Right renal pelvis (tissue), 4 donors: ENCODE data around the gene CDH5. TPM values are rescaled to one million over a fixed set of nuclear protein-coding genes. Genes with fewer than 3 reads are reported as not detected.
"Not testable (repeated sequence)": the region's sequence is repeated elsewhere in the genome, so short reads cannot be mapped to it uniquely, and the experiment has no call there.

Source experiments
- DNase-seq, 4 donors: peaks; one replicate each; pipeline ENCODE4 v3.0.0-alpha.2; 2013; ENCODE audit warnings: low read depth in 4 of 4, low spot score in 3 of 4, missing footprints in 1 of 4
- polyA plus RNA-seq, 4 donors: library from polyadenylated mRNA; unstranded; fragments of 120-200 nt; gene quantifications; one replicate each; pipeline ENCODE4 v1.2.1, GENCODE V29; 2013; ENCODE audit not compliant: insufficient read length in 4 of 4

The CDH5 gene
- polyA plus RNA-seq, 4 donors, result 65.9 to 74.6 (median 67.1) TPM

DNA sequence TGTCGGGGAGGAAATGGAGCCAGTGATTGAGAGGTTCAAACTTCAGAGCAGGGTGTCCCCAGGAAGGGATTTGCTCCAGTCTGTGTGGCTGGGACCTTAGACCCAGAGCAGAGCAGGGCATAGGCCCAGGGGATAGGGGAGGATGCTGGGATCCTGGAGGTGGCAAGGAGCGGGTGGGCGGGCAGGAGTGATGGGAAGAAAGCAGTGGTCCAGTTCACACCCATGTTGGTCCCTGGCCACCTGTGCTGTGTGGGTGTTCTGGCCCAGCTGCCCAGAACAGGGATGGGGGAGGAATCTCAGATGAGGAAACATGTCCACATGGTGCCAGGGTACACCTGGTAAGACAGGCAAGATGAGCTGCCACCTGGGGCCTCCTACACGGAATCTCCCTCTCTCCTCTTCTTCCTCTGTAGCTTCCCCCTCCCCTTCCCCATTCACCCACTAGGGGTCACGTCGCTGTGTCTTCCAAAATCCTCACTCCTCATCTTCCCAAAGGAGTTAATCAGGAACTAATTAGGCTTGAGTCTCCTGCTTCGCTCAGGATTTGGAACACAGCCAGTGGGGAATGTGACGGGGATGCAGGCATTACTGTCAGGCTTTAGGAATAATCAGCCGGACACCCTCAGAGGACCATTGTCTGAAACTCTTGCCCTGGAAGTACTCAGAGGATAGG lies 62.9 kb downstream of the CDH5 start:
- no peak for DNase-seq

DNA sequence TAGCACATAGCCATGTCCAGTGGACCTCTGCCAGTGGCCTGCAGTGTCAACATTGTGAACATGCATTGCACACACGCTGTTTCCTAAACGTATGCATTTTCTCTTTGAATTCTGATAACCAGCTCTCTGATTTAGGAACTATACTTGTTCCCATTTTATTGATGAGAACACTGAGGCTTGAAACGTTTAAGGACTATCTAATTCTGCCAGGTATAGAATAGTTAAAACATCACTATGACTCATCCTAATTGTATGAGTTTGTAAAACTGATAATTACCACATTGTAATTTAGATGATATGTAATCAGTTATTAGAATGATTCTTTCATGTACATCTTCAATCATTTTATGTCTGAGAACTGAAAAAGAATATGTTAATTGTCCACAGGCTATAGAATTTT lies 63.7 kb downstream of the CDH5 start:
- no peak for DNase-seq

DNA sequence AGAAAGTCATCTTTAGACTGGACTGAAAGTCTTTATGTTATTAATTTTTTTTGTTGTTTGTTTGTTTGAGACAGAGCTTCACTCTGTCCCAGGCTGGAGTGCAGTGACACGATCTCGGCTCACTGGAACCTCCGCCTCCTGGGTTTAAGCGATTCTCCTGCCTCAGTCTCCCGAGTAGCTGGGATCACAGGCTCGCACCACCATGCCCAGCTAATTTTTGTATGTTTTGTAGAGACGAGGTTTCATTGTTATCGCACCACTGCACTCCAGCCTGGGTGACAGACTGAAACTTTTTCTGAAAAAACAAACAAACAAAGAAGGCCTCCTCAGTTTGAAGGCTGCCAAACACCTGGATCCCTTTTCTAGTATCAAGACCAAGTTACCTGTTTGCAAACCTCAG lies 65.3 kb downstream of the CDH5 start:
- no peak for DNase-seq

DNA sequence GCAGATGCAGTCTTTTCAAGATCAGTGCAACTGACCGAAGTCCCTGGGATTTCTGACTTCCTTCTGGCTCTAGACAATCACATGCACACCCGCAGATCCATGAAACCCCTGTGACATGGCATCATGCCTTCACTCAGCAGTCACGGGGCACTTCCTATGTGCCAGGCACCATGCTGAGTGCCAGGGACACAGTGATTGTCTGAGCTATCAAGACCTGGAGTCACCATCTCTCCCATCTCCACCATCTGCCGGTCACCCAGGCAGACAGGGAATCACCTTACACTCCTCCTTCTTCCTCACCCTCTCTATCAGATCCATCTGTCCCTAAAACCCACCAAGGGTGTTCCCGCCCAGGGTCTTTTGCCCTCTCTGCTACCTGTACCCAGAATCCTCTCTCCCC lies 65.9 kb downstream of the CDH5 start:
- DNase-seq, result no peak

DNA sequence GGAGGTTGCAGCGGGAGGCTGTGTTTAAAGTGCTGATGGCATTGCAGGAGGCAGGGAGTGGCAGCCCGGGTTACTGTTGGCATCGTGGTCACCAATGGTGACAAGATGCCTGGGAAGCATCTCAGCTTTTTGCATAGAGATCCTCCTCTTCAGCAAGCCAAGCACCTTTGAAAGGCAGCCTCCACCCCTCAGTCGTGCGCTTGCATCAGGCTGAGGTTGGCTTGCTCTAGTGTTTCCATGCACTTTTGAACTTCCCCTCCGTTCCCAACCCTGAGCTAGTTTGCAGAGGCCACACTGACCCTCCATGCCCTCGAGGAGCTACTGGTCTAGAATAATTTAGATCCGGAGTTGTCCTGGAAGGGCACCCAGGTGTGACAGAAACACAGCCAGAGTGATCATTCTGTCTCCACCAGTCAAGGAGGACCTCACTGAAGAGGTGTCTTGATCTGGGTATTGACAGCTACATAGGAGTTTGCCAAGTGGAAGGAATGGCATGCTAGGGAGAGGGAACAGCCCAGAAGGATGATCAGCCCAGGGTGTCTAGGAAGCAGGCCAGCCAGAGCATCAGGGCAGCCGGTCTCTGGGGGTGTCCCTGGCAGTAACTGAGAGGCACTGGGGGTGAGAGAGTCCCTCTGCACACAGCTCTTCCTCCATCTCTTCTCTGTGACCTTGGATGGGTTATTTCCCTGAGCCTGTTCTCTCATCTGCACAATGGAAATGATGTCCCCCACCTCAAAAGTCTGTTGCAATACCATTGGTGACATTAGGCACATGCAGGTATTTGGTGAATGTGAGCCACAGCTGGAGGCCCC lies 68.3 kb downstream of the CDH5 start:
- no peak for DNase-seq

DNA sequence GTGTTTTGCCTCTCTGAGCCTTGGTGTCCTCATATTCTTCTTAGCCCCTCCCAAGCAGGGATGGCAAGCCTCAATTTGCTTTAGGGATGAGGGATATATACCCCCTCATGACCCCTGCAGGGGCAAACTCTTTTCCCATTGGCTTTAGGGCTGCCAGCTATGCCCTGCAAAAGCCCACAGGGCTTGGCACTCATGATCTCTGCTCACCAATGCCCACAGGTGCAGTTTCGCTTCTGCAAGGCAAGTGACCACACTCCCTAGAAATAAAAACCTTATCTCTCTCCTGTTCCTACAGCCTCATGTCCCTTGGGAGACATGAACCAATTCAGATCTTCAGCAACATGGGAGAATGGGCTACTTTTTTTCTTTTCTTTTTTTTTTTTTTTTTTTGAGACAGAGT lies 69.4 kb downstream of the CDH5 start:
- no peak for DNase-seq

DNA sequence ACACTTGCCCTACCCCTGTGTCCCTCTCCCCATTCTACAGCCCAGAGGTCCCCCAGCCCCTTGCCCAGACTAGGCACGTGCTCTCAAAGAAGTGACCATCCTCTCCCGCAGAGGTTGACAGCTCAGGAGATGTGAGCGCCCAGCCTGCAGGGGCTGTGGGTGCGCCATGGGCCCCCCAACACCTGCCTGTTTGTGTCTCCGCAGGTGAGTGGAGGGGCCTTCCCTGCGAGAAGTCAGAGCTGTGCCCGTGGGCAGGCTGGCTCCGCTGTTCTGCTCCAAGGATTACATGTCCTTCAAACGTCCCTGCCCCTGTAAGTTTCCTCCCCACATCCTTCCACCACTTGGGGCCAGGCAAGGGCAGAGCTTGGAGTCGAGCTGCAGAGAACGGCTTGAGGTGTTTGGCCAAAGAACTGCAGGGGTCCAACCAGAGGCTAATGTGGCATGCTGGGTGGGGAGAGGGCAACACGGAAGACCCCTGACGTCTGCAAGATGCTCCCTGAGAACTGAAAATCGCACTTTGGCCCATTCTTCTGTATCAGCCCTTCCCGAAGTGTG lies 71.0 kb downstream of the CDH5 start:
- DNase-seq, result no peak

DNA sequence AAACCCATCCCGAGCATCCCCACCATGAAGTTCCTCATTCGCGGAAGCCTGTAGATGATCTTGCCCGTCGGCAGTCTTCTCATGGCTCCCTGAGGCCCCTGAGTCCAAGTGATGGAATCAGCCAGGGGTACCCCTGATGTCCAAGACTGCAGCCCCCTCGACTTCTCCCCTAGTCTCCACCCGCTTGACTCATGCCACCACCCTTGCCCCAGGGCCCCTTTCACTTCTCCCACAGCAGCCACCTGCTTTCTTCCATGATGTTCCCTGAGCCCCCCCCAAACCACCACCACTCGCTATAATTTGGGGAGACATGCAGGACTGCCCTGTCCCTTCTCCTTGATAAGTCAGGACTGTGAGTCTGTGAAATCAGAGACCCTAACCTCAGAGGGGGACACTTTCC lies 72.0 kb downstream of the CDH5 start:
- no peak for DNase-seq

DNA sequence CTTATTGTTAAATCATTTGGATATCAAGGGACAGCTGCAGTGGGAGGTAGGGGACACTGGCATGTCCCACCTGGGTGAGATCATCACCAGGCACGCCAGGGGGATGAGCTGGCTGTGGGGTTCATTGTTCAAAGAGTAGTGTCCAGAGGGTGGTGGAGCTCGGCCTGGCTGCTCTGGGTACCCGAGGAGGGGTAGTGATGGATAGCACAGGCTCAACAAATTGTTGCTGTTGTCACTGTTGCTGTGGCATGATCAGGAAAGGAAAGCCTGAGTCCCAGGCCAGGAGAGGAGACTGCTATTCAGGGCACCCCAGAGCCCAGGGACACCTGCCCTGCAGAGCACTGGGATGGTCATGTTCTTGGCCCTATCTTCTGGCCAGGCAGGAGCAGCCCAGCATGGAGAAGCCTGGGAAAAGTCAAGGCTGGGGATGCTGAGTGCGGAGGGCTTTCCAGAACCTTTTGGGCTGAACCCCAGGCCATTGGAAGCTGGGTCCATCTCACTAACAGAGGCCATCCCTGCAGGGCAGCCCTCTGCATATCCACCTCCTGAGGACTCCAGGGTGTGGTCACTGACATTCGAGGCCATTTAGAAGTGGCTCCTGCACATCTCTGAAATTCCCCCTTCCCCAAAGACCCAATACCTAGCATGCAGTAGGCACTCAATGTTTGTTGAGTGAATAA lies 72.7 kb downstream of the CDH5 start:
- no peak for DNase-seq

DNA sequence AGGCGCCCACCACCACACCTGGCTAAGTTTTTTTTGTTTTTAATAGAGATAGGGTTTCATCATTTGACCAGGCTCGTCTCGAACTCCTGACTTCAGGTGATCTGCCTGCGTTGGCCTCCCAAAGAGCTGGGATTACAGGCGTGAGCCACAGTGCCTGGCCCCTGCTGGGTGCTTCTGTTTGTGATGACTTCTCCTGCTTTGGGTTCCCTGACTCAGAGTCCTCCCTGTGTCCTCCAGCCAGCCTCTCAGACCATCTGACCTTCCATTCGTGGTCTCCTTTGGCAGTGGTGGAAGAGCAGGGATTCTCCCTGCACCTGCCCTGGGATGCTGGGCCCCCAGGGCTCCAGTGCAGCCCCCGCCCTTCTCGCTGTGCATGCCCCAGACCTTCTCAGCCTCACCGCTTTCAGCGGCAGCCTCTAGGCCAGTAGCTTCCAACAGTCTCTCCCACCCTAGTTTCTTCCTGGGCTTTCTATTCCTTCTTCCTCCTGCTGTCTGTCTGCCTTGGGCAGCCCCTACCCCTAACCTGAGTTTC lies 73.8 kb downstream of the CDH5 start:
- DNase-seq, result no peak

DNA sequence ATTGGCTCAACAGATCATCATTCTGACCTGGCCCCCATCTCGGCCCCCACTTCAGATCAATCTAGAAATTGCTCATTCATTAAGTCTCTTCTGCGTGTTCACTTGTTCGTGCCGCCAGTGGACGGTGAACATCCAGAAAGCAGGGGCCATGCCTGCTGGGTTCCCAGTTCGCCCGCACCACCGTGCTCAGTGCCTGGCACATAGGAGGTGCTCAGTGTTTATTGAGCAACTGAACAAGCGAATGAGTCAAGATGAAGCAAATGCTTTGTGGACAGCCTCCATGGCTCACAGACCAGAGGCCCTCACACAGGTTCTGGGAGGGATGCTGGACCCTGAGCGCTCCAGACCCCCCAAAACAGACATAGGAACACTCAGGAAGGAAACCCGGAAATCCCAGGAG lies 74.5 kb downstream of the CDH5 start:
- DNase-seq, result no peak

DNA sequence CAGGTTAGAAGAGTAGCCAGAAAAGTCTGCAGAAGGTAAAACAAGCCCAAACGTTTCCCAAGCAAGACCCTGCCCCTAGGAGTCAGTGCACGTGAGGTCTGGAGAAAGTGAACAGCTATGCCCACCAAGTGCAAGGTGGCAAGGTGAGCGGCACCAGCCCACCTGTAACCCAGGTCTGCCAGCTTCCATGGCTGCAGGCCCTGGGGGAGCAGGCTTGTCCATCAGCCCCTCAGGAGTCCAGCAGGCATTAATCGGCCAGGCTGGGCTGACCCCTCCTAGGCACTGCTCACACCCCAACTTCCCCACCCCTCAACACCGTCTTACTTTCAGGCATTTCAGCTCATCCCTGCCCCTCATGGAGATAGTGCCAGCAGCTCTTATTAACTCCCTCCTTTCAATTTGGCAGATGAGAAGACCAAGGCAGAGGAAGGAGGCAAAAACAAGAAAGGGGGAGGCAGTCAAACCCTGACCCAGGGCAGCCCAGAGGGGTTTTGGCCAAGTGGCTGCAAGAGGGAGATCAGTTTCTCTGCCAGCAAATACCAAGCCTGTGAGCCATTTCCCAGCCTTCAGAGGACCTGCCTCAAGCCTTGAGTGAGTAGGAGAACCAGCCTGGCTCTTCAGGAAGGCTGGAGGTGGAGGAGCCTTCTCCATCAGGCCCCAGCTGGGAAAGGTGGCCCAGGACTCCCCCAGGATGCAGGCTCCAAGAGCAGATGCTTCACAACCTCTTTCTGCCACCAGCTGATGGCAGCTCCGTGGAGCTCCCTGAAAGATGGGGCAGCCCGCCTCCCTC lies 75.3 kb downstream of the CDH5 start:
- DNase-seq, result no peak

DNA sequence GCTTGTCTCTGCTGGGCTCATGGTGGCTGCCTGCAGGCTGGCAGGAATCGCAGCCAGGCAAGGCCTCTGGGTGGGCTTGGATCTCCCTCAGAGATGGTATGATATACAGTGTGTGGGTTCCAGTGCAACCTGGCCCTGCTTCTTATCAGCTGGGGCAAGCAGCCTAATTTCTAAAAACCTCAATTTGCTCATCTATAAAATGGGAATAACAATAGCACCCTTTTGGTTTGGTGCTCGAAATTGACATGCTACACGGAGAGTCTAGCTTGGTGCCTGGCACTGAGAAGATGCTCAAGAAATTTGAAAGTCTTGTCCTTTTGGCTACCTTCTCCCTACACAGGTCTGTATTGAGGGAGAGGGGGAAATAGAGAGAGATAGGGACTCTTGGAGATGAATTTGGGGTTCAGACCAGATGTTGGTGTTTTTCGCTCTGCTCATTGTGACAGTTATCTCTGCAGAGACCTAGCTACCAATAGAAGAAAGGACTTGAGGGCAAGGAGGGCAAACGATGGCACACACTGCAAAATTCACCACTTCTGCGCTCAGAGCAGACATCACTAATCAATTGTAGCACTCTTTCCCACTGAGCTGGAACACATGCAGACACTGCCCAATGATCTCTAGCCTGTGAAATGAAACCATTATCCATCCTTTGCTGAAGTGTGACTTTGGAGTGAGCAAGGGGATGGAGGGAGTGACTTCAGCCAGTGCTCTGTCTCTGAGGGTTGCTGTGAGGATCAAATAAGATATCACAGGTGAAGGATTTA lies 76.2 kb downstream of the CDH5 start:
- DNase-seq, result no peak

DNA sequence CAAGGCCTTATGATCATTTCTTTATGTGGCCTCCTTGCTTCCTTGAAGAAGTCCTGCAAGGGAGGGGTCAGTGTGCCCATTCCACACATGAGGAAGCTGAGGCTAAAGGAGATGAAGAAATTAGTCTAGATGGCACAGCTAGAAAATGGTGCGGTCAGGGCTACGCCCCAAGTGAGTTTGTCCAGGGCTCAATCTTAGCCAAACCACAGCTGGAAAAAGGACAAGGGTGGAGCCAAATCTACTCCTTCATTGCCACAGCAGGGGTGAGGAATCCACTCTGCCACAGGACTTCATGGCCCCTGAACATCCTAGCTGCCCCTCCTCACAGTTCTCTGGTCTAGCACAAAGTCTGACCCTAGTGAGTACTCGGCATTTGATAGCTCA lies 76.8 kb downstream of the CDH5 start:
- DNase-seq, result no peak

DNA sequence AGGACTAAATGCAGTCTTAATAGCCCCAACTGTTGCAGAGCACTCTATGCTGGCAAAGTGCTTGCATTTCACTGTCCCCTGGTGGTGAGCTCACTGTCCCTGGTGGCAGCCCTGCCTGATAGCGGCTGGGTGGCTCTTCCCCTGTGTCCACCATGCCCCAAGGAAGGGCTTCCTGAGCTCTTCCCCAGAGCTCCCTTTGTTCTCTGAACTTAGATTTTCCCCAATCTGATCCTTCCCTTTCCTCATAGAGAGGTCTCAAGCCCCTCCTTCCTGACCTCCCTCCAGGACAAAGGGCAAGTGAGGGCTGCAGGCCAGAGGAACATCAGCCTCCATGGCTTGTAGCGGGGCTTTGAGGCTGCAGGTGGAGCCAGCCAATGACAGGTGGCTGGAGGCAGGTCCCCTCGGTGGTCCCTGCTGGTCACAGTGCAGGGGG lies 77.6 kb downstream of the CDH5 start:
- DNase-seq, result no peak

DNA sequence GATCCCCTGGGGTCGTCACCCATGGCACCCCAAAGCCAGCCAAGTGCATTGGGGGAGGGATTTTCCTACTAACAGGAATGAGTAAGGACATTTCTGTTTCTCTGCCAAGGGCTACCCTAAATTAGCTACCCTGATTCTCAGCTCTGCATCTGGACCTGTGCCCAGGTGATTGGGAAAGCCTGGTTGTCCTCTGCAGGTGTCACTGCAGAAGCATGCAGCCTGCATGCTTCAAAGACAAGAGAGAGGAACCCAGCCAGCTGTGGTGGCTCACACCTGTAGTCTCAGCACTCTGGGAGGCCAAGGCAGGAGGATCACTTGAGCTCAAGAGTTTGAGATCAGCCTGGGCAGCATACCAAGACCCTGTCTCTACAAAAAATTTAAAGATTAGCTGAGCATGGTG lies 80.2 kb downstream of the CDH5 start:
- no peak for DNase-seq

DNA sequence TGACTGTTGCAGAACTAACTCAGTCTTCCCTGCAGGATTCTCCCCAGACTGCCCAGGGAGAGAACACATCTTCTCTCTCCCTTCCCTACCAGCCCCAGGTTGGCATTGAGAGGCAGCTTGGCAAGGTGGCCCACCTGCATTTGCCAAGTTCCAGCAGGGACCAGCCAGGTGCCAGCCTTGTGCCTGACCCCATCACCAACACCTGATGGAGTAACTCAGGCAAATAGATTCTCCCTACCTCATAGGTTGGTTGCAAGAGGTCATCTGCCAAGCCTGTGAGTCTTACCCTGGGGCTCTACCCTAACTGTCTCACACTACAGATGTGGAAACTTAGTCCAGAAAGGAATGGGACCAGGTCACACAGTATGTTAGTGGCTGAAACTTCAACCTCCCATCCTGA lies 81.0 kb downstream of the CDH5 start:
- no peak for DNase-seq

DNA sequence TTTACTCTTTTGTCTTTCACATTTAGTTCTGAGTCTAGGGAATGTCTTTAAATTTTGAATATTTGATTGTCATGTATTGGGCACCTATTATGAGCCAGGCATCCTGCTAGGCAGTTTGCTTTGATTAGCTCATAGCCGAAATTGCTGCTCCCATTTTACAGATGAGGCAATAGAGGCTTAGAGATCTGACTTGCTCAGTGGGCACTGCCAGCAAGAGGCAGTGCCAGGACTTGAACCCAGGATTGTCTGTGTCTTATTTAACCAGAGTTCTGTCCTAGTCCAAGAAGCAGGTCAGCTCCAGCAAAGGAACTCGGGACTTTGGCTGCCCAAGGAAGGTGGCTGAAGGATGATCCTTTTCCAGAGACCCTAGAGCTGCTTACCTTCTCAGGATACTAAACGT lies 85.1 kb downstream of the CDH5 start:
- no peak for DNase-seq

DNA sequence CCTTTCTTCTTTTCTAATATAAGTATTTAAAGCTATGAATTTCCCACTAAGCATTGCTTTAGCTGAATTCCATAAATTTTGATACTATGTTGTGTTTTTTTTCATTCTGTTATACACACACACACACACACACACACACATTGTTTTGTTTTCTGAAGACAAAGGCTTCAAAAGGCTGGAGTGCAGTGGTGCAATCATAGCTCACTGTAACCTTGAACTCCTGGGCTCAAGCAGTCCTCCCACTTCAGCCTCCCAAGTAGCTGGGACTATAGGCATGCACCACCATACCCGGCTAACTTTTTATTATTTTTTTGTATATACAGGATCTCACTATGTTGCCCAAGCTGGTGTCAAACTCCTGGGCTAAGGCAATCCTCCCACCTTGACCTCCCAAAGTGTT lies 86.7 kb downstream of the CDH5 start:
- DNase-seq, result not testable (repeated sequence)
